B cell (primary cell): Measurements from ENCODE around the gene SMG1. TPM values are rescaled to one million over a fixed set of nuclear protein-coding genes. Genes with fewer than 3 reads are reported as not detected.
"Not testable (repeated sequence)": the region's sequence is repeated elsewhere in the genome, so short reads cannot be mapped to it uniquely, and the experiment has no call there.

Source experiments
- ATAC-seq: fragments of 200-7000 bp; cut with Tn5 transposase; one replicate; pipeline ENCODE4 v1.10.0; 2021; ENCODE audit warnings: low read depth, mild to moderate bottlenecking, moderate number of reproducible peaks, moderate library complexity
- CTCF ChIA-PET: fragments of 350-600 bp; sonication (Branson Sonifier 250); formaldehyde crosslinking; loops from one replicate; lab custom pipeline; 2021; ENCODE audit warnings: antibody characterized with exemption, inconsistent platforms; lab: Charles Lee
- POLR2A ChIA-PET: fragments of 350-600 bp; sonication (Branson Sonifier 250); formaldehyde crosslinking; loops from one replicate; lab custom pipeline; 2021; ENCODE audit warnings: antibody characterized with exemption; lab: Charles Lee
- DNase-seq: peaks from one replicate; pipeline ENCODE4 v3.0.0; 2013
- H2AFZ ChIP-seq: 2 replicates; pipeline ENCODE4 v1.6.1; 2012; ENCODE audit warnings: mild to moderate bottlenecking, low read depth, low read length; ENCODE audit not compliant: insufficient read depth, poor library complexity, severe bottlenecking
- H3K27ac ChIP-seq, 2 donors: 1 replicate in 1 of 2; 2 replicates in 1 of 2; pipeline ENCODE4 v1.5.1; 2012 to 2013; ENCODE audit warnings: low read length in 2 of 2, mild to moderate bottlenecking in 2 of 2, moderate library complexity in 1 of 2
- H3K27me3 ChIP-seq, 4 experiments: fragments of 200-600 bp in 1 of 4; sonication (generic) in 1 of 4; replicated peaks in 1 of 4; 1 replicate in 2 of 4; 2 replicates in 2 of 4; pipeline versions ENCODE4 v1.6.1 to v1.7.0; 2013 to 2016; ENCODE audit warnings: low read length in 3 of 4, mild to moderate bottlenecking in 2 of 4, mixed read lengths in 1 of 4, moderate library complexity in 1 of 4; ENCODE audit not compliant: insufficient read depth in 4 of 4, control insufficient read depth in 3 of 4; ENCODE audit errors: control extremely low read depth in 1 of 4
- H3K36me3 ChIP-seq, 2 experiments: replicated peaks in 1 of 2; 1 replicate in 1 of 2; 2 replicates in 1 of 2; pipeline versions ENCODE4 v1.6.1 to v1.7.1; 2013; ENCODE audit warnings: low read length in 1 of 2; ENCODE audit not compliant: insufficient read depth in 2 of 2, control insufficient read depth in 1 of 2; ENCODE audit errors: control extremely low read depth in 1 of 2, extremely low read depth in 1 of 2
- H3K4me1 ChIP-seq, 2 donors: fragments of 200-600 bp in 1 of 2; sonication (generic) in 1 of 2; 1 replicate in 1 of 2; 2 replicates in 1 of 2; pipeline versions ENCODE4 v1.5.1 to v1.6.1; 2013 to 2017; ENCODE audit warnings: low read length in 2 of 2; ENCODE audit not compliant: control insufficient read depth in 2 of 2, insufficient read depth in 2 of 2
- H3K4me2 ChIP-seq: replicated peaks from 2 replicates; pipeline ENCODE3; 2012; ENCODE audit warnings: mild to moderate bottlenecking, low read depth, low read length; ENCODE audit not compliant: poor library complexity, severe bottlenecking
- H3K4me3 ChIP-seq, 5 experiments: fragments of 200-600 bp in 1 of 5; sonication (generic) in 1 of 5; 1 replicate in 3 of 5; 2 replicates in 2 of 5; pipeline versions ENCODE4 v1.5.1 to v1.7.0; 2011 to 2016; ENCODE audit warnings: low read length in 4 of 5, mild to moderate bottlenecking in 4 of 5, low read depth in 2 of 5, control low read depth in 1 of 5, moderate library complexity in 1 of 5; ENCODE audit not compliant: insufficient read depth in 1 of 5; ENCODE audit errors: control extremely low read depth in 1 of 5, extremely low read depth in 1 of 5
- H3K79me2 ChIP-seq: fragments of 200-600 bp; sonication (generic); one replicate; pipeline ENCODE4 v1.6.0; 2016; ENCODE audit warnings: low read length; ENCODE audit not compliant: control insufficient read depth, insufficient read depth
- H3K9ac ChIP-seq: fragments of 200-600 bp; sonication (generic); 2 replicates; pipeline ENCODE4 v1.6.1; 2017; ENCODE audit warnings: mild to moderate bottlenecking, low read length, moderate library complexity
- H3K9me3 ChIP-seq, 3 donors: one replicate each; pipeline versions ENCODE4 v1.6.1 to v1.7.1; 2013; ENCODE audit warnings: low read length in 2 of 3; ENCODE audit not compliant: control insufficient read depth in 2 of 3, insufficient read depth in 1 of 3; ENCODE audit errors: control extremely low read depth in 1 of 3
- H4K20me1 ChIP-seq: 2 replicates; pipeline ENCODE4 v1.6.0; 2012; ENCODE audit warnings: mild to moderate bottlenecking, low read length; ENCODE audit not compliant: insufficient read depth, control insufficient read depth, poor library complexity, severe bottlenecking
- H3K27ac Mint-ChIP-seq: one replicate; pipeline ENCODE4 v1.8.0; 2021; ENCODE audit warnings: mixed read lengths
- H3K27me3 Mint-ChIP-seq: one replicate; pipeline ENCODE4 v1.8.0; 2021; ENCODE audit warnings: mixed read lengths
- H3K4me1 Mint-ChIP-seq: one replicate; pipeline ENCODE4 v1.8.0; 2021; ENCODE audit warnings: mixed read lengths
- H3K4me3 Mint-ChIP-seq: one replicate; pipeline ENCODE4 v1.8.0; 2021; ENCODE audit warnings: mixed read lengths
- H3K9me3 Mint-ChIP-seq: one replicate; pipeline ENCODE4 v1.8.0; 2022; ENCODE audit warnings: mixed read lengths; ENCODE audit not compliant: insufficient read depth
- WGBS: methylation state at CpG from one replicate; pipeline ENCODE4 v1.1.5; 2013; ENCODE audit warnings: missing lambda C conversion rate; ENCODE audit not compliant: insufficient coverage; 5-methylcytosine and 5-hydroxymethylcytosine counted together
- intact Hi-C: fragments of 100-400 bp; cut with micrococcal nuclease; formaldehyde crosslinking; loops from one replicate; pipeline ENCODE4 v1.10.0; 2022
- polyA plus RNA-seq: library from polyadenylated mRNA; depleted of rRNA; stranded (reverse); fragments of >200 nt; gene quantifications from 2 replicates; pipeline ENCODE4 v1.2.3, GENCODE V29; 2012
- total RNA-seq, 2 donors: library from RNA; stranded (reverse); fragments of 120-200 nt in 1 of 2; gene quantifications; 1 replicate in 1 of 2; 2 replicates in 1 of 2; pipeline versions ENCODE4 v1.2.3 to v1.2.4, GENCODE V29; 2013 to 2022

SMG1 gene
- total and polyA plus RNA-seq, 2 donors (not counting 1 experiment from before 2014, with no cell fraction given) = 23.2 to 256 TPM

DNA sequence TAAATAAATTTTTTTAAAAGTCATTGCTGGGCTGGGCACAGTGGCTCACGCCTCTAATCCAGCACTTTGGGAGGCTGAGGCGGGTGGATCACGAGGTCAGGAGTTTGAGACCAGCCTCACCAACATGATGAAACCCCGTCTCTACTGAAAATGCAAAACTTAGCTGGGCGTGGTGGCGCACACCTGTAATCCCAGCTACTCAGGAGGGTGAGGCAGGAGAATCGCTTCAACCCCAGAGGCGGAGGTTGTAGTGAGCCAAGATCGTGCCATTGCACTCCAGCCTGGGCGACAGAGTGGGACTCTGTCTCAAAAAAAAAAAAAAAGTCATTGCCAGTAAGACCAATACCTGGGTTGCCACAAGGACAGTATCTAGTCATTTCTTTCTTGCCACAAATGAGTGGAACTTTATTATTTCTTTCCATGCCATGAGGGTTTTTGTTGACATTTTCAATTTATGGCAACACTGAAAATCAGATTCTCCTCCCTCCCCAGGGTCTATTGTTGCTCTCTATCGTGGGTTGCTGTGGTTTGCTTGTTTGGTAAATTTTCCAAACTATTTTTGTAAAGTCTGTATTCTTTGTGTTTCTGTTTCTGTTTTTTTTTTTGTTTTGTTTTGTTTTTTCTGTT is 155.8 kb downstream of the SMG1 start:
- H3K4me1 ChIP-seq, H3K27me3 ChIP-seq, H3K27me3 Mint-ChIP-seq, H2AFZ ChIP-seq, ATAC-seq, H3K4me1 Mint-ChIP-seq, H3K4me2 ChIP-seq, intact Hi-C loops, CTCF ChIA-PET, H3K9me3 Mint-ChIP-seq, H3K4me3 ChIP-seq, H3K9ac ChIP-seq, H3K9me3 ChIP-seq, H3K27ac ChIP-seq, H4K20me1 ChIP-seq, H3K36me3 ChIP-seq, H3K27ac Mint-ChIP-seq, H3K79me2 ChIP-seq, DNase-seq, H3K4me3 Mint-ChIP-seq: not testable (repeated sequence)
- 89% methylated on average over 9 of the region's 11 CpGs for WGBS
- POLR2A ChIA-PET = interaction anchor here (0.7 kb wide), 1 partner anchor 458 kb away, joined by 4 read pairs; no protein-coding TSS in a partner anchor

DNA sequence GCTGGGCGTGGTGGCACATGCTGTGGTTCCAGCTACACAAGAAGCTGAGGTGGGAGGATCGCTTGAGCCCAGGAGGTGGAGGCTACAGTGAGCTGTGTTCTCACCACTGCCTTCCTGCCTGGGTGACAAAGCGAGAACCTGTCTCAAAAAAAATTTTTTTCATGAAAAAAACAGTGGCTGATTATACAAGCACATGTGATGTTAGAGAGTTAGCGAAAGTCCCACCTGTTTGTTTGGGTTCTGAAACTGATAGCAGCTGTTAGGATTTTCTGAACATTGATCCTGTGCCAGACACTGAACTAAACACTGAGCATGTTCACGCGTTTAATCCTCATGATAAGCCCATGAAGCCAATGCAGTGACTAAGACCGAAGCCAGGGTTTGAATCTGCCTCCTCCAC is 159.0 kb downstream of the SMG1 start:
- H3K9ac ChIP-seq, CTCF ChIA-PET, H3K4me2 ChIP-seq, H3K4me1 Mint-ChIP-seq, H3K9me3 Mint-ChIP-seq, H3K79me2 ChIP-seq, H3K4me1 ChIP-seq, H3K4me3 Mint-ChIP-seq, H3K27ac ChIP-seq, H3K27me3 ChIP-seq, DNase-seq, intact Hi-C loops, H3K27ac Mint-ChIP-seq, H4K20me1 ChIP-seq, H3K27me3 Mint-ChIP-seq, H2AFZ ChIP-seq, POLR2A ChIA-PET, H3K9me3 ChIP-seq, H3K36me3 ChIP-seq, ATAC-seq, H3K4me3 ChIP-seq: not testable (repeated sequence)
- 13% methylated on average over 2 of the region's 7 CpGs for WGBS

DNA sequence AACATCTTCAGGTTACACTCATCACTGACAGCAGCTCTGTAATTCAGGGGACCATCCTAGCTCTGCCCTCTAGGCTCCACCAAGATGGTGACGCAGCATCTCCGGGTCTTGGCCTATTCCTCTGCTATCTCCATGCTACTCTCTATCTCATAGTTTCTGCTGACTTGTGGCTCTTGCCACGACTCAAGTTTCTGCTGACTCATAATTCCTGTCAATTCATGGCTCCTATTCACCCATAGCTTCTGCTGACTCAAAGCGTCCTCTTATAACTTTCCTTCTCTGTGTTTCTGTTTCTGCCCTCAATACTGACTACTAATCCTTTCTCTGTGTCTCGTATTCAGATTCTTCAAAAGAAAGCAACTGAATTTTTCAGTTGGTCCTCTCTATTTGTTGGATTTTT is 163.5 kb downstream of the SMG1 start:
- H3K4me2 ChIP-seq, ATAC-seq, H3K9me3 ChIP-seq, H3K4me3 Mint-ChIP-seq, CTCF ChIA-PET, H4K20me1 ChIP-seq, intact Hi-C loops, H3K36me3 ChIP-seq, H3K27me3 ChIP-seq, H3K27ac ChIP-seq, H3K27me3 Mint-ChIP-seq, H3K9ac ChIP-seq, H2AFZ ChIP-seq, H3K79me2 ChIP-seq, POLR2A ChIA-PET, H3K27ac Mint-ChIP-seq, H3K4me3 ChIP-seq, H3K4me1 ChIP-seq, DNase-seq, H3K4me1 Mint-ChIP-seq, H3K9me3 Mint-ChIP-seq: not testable (repeated sequence)
- no CpG with 5 or more reads among the region's 5 CpGs for WGBS
